DOHH2 (cell line): ENCODE results near the gene SYNE1.

Experiments used
- H3F3A ChIP-seq: fragments of 200-600 bp; sonication (generic), shearing (Covaris generic); 2 replicates; pipeline ENCODE4 v1.6.0; 2016; ENCODE audit warnings: antibody characterized with exemption, mild to moderate bottlenecking; ENCODE audit not compliant: control insufficient read depth, insufficient read depth
- H3K27ac ChIP-seq: fragments of 200-600 bp; sonication (generic); 2 replicates; pipeline ENCODE4 v1.5.1; 2014; ENCODE audit warnings: low read depth, mild to moderate bottlenecking, low read length, moderate library complexity
- H3K27me3 ChIP-seq: fragments of 200-600 bp; sonication (generic); 2 replicates; pipeline ENCODE4 v1.6.1; 2014; ENCODE audit warnings: mild to moderate bottlenecking, low read length, mixed read lengths; ENCODE audit not compliant: control insufficient read depth
- H3K36me3 ChIP-seq: fragments of 200-600 bp; sonication (generic); 2 replicates; pipeline ENCODE4 v1.6.1; 2014; ENCODE audit warnings: mild to moderate bottlenecking, low read length, moderate library complexity, mixed read lengths; ENCODE audit not compliant: control insufficient read depth
- H3K4me1 ChIP-seq: fragments of 200-600 bp; sonication (generic); 2 replicates; pipeline ENCODE4 v1.6.1; 2014; ENCODE audit warnings: mild to moderate bottlenecking, low read length, mixed read lengths; ENCODE audit not compliant: control insufficient read depth
- H3K4me2 ChIP-seq: fragments of 200-600 bp; sonication (generic); 2 replicates; pipeline ENCODE4 v1.6.0; 2014; ENCODE audit warnings: mild to moderate bottlenecking, low read length, moderate library complexity
- H3K4me3 ChIP-seq: fragments of 200-600 bp; sonication (generic); 2 replicates; pipeline ENCODE4 v1.5.1; 2014; ENCODE audit warnings: mild to moderate bottlenecking, low read length, mixed read lengths
- H3K79me2 ChIP-seq: fragments of 200-600 bp; sonication (generic); 2 replicates; pipeline ENCODE4 v1.6.1; 2014; ENCODE audit warnings: mild to moderate bottlenecking, low read length, mixed read lengths; ENCODE audit not compliant: control insufficient read depth
- H3K9me2 ChIP-seq: fragments of 200-600 bp; sonication (generic); replicated peaks from 2 replicates; pipeline ENCODE4 v1.6.1; 2014; ENCODE audit warnings: mild to moderate bottlenecking, low read length, mixed read lengths; ENCODE audit not compliant: control insufficient read depth
- H3K9me3 ChIP-seq: fragments of 200-600 bp; sonication (generic); 2 replicates; pipeline ENCODE4 v1.6.1; 2014; ENCODE audit warnings: antibody characterized with exemption, low read length, mixed read lengths; ENCODE audit not compliant: control insufficient read depth, insufficient read depth
- H4K20me1 ChIP-seq: fragments of 200-600 bp; sonication (generic); 2 replicates; pipeline ENCODE4 v1.6.0; 2014; ENCODE audit warnings: low read depth, mild to moderate bottlenecking, antibody characterized with exemption, low read length, moderate library complexity; ENCODE audit not compliant: control insufficient read depth, insufficient read depth
- CTCF ChIP-seq: fragments of 200-600 bp; sonication (generic); IDR thresholded peaks from one replicate; pipeline ENCODE4 v1.5.1; 2014; ENCODE audit warnings: antibody characterized with exemption, mild to moderate bottlenecking, low read depth, low read length; ENCODE audit not compliant: poor library complexity, severe bottlenecking
- EZH2phosphoT487 ChIP-seq: fragments of 200-600 bp; sonication (generic); IDR thresholded peaks from 2 replicates; pipeline ENCODE4 v1.6.1; 2017; ENCODE audit warnings: borderline replicate concordance, mild to moderate bottlenecking, antibody characterized with exemption, low read length, moderate library complexity, mixed read lengths

The SYNE1 gene

GRCh38 chr6:152356662-152357061, 280.5 kb downstream of the SYNE1 start:
- Histone ChIP-seq H3K4me1 (no peaks in the 10 kb centered on the region), H3K9me2 (no peaks in the 10 kb centered on the region), H3K79me2 (no peaks in the 10 kb centered on the region), H3K36me3 (no peaks in the 10 kb centered on the region), H3K27me3 (peaks cover 7% of the 10 kb centered on the region; the same call in 1 of the 2 replicates), H3K4me3 (no peak overlapping the region), H3F3A (no peaks in the 10 kb centered on the region), H3K4me2 (no peak overlapping the region), H3K9me3 (no peaks in the 10 kb centered on the region), H3K27ac (no peak overlapping the region), H4K20me1 (no peaks in the 10 kb centered on the region)
- no peak for TF ChIP-seq EZH2phosphoT487
- TF ChIP-seq CTCF, result peak; percentile 62

- TF ChIP-seq CTCF (no peak), EZH2phosphoT487 (no peak)
- no peaks in the 10 kb centered on the region for H3K9me2 ChIP-seq
- no peaks in the 10 kb centered on the region for H3K36me3 ChIP-seq
- no peaks in the 10 kb centered on the region for H3K9me3 ChIP-seq
- no peak overlapping the region for H3K27ac ChIP-seq
- no peak overlapping the region for H3K4me2 ChIP-seq
- peaks cover 4% of the 10 kb centered on the region; the same call in 1 of the 2 replicates for H3K27me3 ChIP-seq
- no peaks in the 10 kb centered on the region for H4K20me1 ChIP-seq
- no peaks in the 10 kb centered on the region for H3K79me2 ChIP-seq
- H3K4me3 ChIP-seq, result no peak overlapping the region
- no peaks in the 10 kb centered on the region for H3K4me1 ChIP-seq
- no peaks in the 10 kb centered on the region for H3F3A ChIP-seq
Observed at GRCh38 chr6:152356016-152356415, 281.1 kb downstream of the SYNE1 start.

GRCh38 chr6:152355166-152355565, 282.0 kb downstream of the SYNE1 start:
- Histone ChIP-seq H3K4me2 (no peak overlapping the region), H4K20me1 (no peaks in the 10 kb centered on the region), H3K27me3 (peaks cover 3% of the 10 kb centered on the region; the same call in 1 of the 2 replicates), H3K27ac (no peak overlapping the region), H3K4me1 (no peaks in the 10 kb centered on the region), H3K9me2 (no peaks in the 10 kb centered on the region), H3K36me3 (no peaks in the 10 kb centered on the region), H3F3A (no peaks in the 10 kb centered on the region), H3K9me3 (no peaks in the 10 kb centered on the region), H3K4me3 (no peak overlapping the region), H3K79me2 (no peaks in the 10 kb centered on the region)
- TF ChIP-seq CTCF (no peak), EZH2phosphoT487 (no peak)

- Histone ChIP-seq H3K4me2 (no peak overlapping the region), H4K20me1 (no peaks in the 10 kb centered on the region), H3K36me3 (no peaks in the 10 kb centered on the region), H3K9me2 (no peaks in the 10 kb centered on the region), H3K79me2 (no peaks in the 10 kb centered on the region), H3F3A (no peaks in the 10 kb centered on the region), H3K4me3 (no peak overlapping the region), H3K9me3 (no peaks in the 10 kb centered on the region), H3K27me3 (peaks cover 3% of the 10 kb centered on the region; the same call in 1 of the 2 replicates), H3K27ac (no peak overlapping the region), H3K4me1 (no peaks in the 10 kb centered on the region)
- TF ChIP-seq EZH2phosphoT487 (no peak), CTCF (no peak)
Observed at GRCh38 chr6:152353440-152353839, 283.7 kb downstream of the SYNE1 start.
